GM21717 (cell line): Measurements from ENCODE around the gene ANO9.

Source experiments
- ATAC-seq: cut with Tn5 transposase; IDR thresholded peaks from one replicate; pipeline ENCODE4 v1.9.1; 2021; ENCODE audit warnings: mild to moderate bottlenecking, moderate library complexity; ENCODE audit not compliant: unreplicated experiment

ANO9 gene

DNA sequence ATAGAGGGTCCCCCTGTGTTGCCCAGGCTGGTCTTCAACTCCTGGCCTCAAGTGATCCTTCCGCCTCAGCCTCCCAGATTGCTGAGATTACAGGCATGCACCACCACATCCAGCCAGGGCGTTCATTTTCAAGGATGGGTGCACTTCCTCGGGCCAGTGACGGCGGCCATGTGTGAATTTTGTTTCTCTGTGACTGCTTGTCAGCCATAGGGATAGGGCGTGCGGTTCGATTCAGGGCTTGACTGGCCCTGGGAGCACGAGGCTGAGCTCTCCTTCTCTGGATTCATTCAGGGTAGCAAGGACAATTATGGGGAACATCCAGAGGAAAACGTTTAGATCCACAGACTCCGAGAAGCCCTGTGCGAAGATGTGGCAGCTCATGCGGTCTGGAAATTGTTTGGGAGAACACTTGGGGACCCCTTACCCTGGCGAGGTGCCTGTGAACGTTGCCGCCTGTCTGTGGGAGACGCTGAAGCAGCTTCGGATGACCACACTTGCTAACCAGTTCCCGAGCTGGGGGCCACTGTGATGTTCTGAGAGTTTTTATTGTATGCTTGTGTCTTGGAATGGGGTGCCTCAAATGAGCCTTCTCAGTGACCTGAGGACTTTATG lies 11.2 kb upstream of the ANO9 start:
- no peak for ATAC-seq

DNA sequence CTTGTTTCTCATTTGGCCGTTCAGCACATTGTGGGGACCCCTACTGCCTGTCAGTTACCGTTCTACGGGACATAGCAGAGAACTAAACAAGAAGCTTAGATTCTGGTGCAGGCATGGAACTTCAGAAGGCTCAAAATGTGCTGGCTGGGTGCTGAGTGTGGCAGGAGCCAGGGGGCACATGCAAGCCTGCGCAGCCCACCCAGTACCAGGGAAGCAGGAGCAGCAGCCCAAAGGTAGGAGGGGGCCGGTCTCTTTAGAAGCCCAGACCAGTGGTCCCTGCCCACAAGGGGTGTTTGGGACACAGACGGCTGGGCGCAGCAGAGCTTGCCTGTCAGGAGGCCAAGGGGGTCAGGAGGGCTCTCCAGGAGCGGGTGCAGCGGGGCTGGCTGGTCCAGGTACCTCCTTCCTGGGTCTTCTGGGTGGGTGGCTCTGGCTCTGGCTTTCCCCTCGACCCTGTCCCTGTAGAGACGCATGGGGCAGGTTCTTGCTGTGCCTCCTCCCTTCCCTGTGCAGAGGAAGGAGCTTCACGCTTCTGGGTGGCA lies 10.5 kb upstream of the ANO9 start:
- ATAC-seq, result no peak

DNA sequence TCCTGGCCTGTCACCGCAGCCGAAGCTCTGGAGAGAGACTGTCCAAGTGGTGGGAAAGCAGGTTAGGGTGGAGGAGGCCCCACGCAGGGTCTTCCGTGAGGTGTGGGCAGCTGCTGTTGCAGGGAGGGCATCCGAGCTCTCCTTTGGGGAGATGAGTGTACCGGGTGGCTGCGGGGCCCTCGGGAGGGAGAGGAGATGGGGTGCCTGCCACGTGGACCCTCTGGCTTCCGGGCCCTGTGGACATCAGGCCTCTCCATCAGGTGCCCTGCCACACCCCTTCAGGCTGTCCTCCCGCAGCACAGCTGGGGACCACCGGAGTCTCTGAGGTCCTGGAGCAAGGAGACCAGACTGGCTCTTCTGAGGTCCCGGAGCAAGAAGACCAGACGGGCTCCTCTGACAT lies 9.9 kb upstream of the ANO9 start:
- ATAC-seq, result no peak

DNA sequence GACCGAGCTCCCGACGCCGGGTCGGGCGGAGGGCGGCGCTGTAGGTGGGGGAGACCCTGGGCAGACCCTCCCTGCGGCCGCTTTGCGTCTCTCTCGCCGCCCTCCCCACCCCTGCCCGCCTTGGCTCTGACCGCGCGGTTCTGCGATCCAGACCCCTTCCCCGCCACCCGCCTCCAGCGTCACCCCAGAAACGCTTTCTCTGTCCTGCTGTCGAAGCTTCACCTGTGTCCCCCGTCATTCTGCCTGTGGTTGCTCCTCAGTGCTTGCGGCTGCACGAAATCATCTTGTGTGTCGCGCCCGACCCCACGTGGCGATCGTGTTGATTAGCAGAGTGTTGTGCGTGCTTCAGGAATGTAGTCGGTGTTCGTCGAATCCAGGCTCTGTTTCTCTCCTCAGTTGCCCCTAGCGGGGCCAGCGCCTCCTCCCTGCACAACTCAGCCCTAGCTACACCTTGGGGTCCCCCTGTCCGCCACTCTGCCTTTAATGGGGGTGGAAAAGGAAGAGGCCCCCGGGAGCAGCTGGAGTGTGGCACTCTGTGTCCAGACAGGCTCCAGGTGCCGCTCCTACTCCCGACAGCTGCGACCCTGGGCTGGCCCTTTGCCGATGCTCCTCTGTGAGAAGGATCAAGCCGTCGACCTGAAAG lies 9.1 kb upstream of the ANO9 start:
- ATAC-seq, result no peak

GRCh38 chr11:449889-450808 lies 8.3 kb upstream of the ANO9 start, which contains the start of gene PTDSS2:
Gene PTDSS2, plus strand, starts transcription at chr11:450279. Its CDS starts 177 bp downstream, at chr11:450456.
- ATAC-seq, result peak; percentile 60

- ATAC-seq, result peak; percentile 42
These were observed 6.3 kb upstream of the ANO9 start for GRCh38 chr11:447923-448731.

DNA sequence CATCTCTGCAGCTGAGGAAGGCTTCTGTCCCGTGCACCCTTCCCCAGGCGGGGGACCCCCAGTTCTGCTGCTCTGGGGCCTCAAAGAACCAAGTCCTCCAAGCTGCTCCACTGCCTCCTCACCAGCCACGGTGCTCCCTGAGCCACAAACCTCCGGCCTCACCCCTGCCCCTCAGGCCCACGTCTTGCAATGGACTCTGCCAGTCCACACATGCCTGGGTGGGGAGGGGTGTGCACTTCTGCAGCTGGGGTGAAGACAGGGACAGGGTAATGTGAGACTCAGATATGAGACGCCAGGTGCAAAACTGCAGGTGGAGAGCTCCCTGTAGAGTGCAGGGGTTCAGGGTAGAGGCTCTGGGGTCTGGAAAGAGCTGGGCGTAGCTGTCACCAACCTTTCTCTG lies 5.1 kb upstream of the ANO9 start:
- ATAC-seq, result no peak

- ATAC-seq, result no peak
These were observed 4.2 kb upstream of the ANO9 start for GRCh38 chr11:445765-446588.

GRCh38 chr11:444396-445144 lies 2.8 kb upstream of the ANO9 start:
- no peak for ATAC-seq

- no peak for ATAC-seq
These were observed 1.9 kb upstream of the ANO9 start for GRCh38 chr11:443542-444199.

DNA sequence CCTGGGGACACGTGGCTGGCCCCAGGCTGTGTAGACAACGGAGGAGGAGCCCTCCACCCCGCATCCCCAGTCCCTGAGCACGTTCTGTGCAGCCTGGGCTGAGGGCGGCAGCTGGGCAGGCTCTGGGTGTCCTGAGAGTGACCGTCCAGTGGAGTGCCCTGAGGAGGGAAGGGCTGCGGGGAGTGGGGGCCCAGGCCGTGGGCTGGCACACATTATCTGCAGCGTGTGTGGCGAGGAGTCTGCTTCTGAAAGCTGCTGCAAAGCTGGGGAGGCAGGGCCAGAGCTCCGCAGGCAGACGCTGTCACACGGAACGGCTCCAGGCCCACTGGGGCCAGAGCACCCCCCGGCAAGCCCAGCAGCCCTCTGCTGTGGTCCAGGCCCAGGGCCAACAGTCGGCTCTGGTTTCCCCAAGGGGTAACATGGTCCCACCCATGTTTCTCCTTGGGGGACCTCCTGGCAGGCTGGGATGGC lies 835 bp upstream of the ANO9 start:
- ATAC-seq, result no peak

DNA sequence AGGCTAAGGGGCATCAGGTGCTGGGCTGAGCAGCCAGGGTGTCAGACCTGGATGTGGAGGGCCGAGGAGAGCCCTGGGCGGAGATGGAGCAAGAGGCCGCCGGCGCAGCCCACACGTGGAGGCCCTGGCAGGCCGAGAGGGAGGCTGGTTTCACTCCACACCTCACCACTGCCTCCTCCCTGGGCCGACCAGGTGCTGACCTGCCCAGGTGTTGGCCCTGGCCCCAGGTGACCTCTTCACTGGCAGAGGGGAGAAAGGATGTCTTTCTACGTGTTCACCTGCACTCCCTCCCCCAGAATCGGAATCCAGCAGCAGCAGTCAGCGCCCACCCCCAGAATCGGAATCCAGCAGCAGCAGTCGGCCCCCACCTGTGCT lies 781 bp downstream of the ANO9 start:
- ATAC-seq, result no peak

GRCh38 chr11:440065-441042 lies 1.5 kb downstream of the ANO9 start:
- no peak for ATAC-seq

- ATAC-seq, result no peak
These were observed 2.3 kb downstream of the ANO9 start for GRCh38 chr11:439315-440064.

DNA sequence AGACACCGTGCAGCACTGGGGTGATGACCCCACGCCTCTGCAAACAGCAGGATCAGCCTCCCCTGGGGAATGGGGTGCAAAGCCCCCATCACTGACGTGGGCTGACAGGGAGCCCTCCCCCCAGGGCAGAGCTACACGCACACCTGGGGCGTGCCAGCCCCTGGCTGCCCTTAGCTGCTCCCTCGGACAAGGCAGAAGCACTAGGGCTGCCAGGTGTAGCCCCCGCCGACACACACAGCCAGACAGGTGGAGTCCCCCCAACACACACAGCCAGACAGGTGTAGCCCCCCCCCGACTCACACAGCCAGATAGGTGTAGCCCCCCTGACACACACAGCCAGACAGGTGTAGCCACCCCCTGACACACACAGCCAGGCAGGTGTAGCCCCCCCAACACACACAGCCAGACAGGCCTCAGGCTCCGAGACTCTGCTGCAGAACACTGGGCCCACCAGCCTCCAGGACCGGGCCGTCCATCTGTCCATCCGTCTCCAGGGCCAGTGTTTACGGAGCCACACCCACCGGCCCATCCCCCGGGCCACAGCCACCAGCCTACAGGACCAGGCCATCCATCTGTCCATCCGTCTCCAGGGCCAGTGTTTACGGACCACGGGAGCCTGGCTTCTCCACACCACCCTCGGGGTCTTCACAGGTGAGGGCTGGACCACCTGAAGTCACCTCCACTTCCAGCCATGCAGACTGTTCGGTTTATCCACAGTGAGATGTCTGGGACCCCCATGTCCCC lies 3.5 kb downstream of the ANO9 start:
- ATAC-seq, result no peak
